ENCODE measurements around the gene TMEM272. TPM values are rescaled to one million over a fixed set of nuclear protein-coding genes. Genes with fewer than 3 reads are reported as not detected.

The TMEM272 gene
- total and polyA plus RNA-seq, 2 of the 13 experiments (the other 11 are each of a cell fraction or from before 2014, with no cell fraction given): 0.37 to 0.62 TPM

DNA sequence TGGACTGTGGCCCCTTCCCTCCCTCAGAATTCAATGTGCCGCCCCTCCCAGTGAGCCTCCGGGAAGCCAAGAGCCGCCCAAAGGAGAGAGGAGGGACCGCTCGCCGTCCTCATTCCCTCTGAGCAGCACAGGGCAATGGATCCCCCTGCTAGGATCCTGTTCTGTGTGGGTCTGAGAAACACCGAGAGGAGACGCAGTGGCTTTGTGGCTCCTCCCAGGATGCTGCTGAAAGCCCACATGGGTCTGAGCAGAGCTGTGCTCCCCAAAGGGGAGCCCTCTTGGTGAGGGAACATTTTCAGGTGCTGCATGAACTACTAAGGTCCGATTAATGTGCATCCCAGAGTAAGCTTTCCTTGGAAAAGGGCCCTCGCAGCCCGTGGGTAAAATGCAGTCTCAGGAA is 71.5 kb downstream of the TMEM272 start:
- no TSS peak for BruUV-seq (replicated peaks)
- no peak for TF ChIP-seq TRIM24 (CRISPR knock-in tag; IDR thresholded peaks at IDR 0.05)

GRCh38 chr13:51772781-51773180 is 72.2 kb downstream of the TMEM272 start:
- ChIA-PET POLR2A (no interaction called here), CTCF (ENCODE audit: low intra/inter-chr PET ratio, low total read pairs) (no interaction called here)
- Histone ChIP-seq H3K27ac (ENCODE audit: extremely low read length, insufficient read depth, low read length) (no peak overlapping the region), H3K36me3 (replicated peaks in 1 of 2; ENCODE audit: control insufficient read depth in 1 of 2, insufficient read depth in 2 of 2, low read length in 2 of 2) (no peaks in the 10 kb centered on the region; a peak in 1 of 5 replicates), H4K20me1 (ENCODE audit: insufficient read depth, low read length) (no peaks in the 10 kb centered on the region), H3K4me3 (replicated peaks in 1 of 3; ENCODE audit: insufficient read depth in 1 of 3, low read depth in 2 of 3, low read length in 3 of 3) (no peak overlapping the region), H2AFZ (ENCODE audit: low read length) (no peak overlapping the region), H3K4me1 (ENCODE audit: insufficient read depth, low read length) (peaks cover 18% of the 10 kb centered on the region), H3K4me2 (ENCODE audit: low read depth, low read length) (no peak overlapping the region), H3K27me3 (ENCODE audit: control insufficient read depth in 1 of 2, insufficient read depth in 2 of 2, low read length in 2 of 2) (no peaks in the 10 kb centered on the region), H3K9ac (ENCODE audit: insufficient read depth, low read depth, low read length) (no peak overlapping the region), H3K9me3 (ENCODE audit: low read length) (no peaks in the 10 kb centered on the region), H3K79me2 (ENCODE audit: insufficient read depth, low read length) (no peaks in the 10 kb centered on the region)
- DNase-seq (ENCODE audit: low spot score) (no peak), FAIRE-seq (no peak), ATAC-seq (no peak)
- TF ChIP-seq MYC (CRISPR knock-in tag; IDR thresholded peaks at IDR 0.05; ENCODE audit: borderline replicate concordance) (no peak), RBM22 (optimal IDR thresholded peaks at IDR 0.05; ENCODE audit: low read length) (peak; percentile 43), ZNF629 (CRISPR knock-in tag; conservative IDR thresholded peaks at IDR 0.05) (no peak)
- 96% methylated on average over 6 of the region's 6 CpGs for WGBS (ENCODE audit: low lambda C conversion rate)
- in situ Hi-C loops (cut with HindIII; ENCODE audit: extremely low pct_ligation_motif_present, low pct_unique_long_range_greater_than_20kb) (no loop called here), intact Hi-C loops (cut with micrococcal nuclease; ENCODE audit: unreplicated experiment) (no loop called here)
- no TSS peak for BruUV-seq (replicated peaks)

More for the DNA sequence above, 71.5 kb downstream of the TMEM272 start:
- FAIRE-seq (no peak), DNase-seq (ENCODE audit: low spot score) (no peak), ATAC-seq (no peak)
- ChIA-PET CTCF (ENCODE audit: low intra/inter-chr PET ratio, low total read pairs) (no interaction called here), POLR2A (no interaction called here)
- H3K27me3 ChIP-seq (ENCODE audit: control insufficient read depth in 1 of 2, insufficient read depth in 2 of 2, low read length in 2 of 2): no peaks in the 10 kb centered on the region
- H3K36me3 ChIP-seq (replicated peaks in 1 of 2; ENCODE audit: control insufficient read depth in 1 of 2, insufficient read depth in 2 of 2, low read length in 2 of 2): no peaks in the 10 kb centered on the region
- H3K9ac ChIP-seq (ENCODE audit: insufficient read depth, low read depth, low read length): no peak overlapping the region
- peaks cover 18% of the 10 kb centered on the region for H3K4me1 ChIP-seq (ENCODE audit: insufficient read depth, low read length)
- no peaks in the 10 kb centered on the region for H3K79me2 ChIP-seq (ENCODE audit: insufficient read depth, low read length)
- H3K4me2 ChIP-seq (ENCODE audit: low read depth, low read length): no peak overlapping the region
- intact Hi-C loops (cut with micrococcal nuclease; ENCODE audit: unreplicated experiment): no loop called here
- H3K9me3 ChIP-seq (ENCODE audit: low read length): no peaks in the 10 kb centered on the region
- in situ Hi-C loops (cut with HindIII; ENCODE audit: extremely low pct_ligation_motif_present, low pct_unique_long_range_greater_than_20kb): no loop called here
- H3K4me3 ChIP-seq (replicated peaks in 1 of 3; ENCODE audit: insufficient read depth in 1 of 3, low read depth in 2 of 3, low read length in 3 of 3): no peak overlapping the region
- no peaks in the 10 kb centered on the region for H4K20me1 ChIP-seq (ENCODE audit: insufficient read depth, low read length)
- no peak overlapping the region for H2AFZ ChIP-seq (ENCODE audit: low read length)
- 92% methylated on average over 10 of the region's 11 CpGs for WGBS (ENCODE audit: low lambda C conversion rate)
- no peak overlapping the region for H3K27ac ChIP-seq (ENCODE audit: extremely low read length, insufficient read depth, low read length)

All from HepG2 (cell line).